Measurements from ENCODE around the gene TDRD3.

The TDRD3 gene

DNA sequence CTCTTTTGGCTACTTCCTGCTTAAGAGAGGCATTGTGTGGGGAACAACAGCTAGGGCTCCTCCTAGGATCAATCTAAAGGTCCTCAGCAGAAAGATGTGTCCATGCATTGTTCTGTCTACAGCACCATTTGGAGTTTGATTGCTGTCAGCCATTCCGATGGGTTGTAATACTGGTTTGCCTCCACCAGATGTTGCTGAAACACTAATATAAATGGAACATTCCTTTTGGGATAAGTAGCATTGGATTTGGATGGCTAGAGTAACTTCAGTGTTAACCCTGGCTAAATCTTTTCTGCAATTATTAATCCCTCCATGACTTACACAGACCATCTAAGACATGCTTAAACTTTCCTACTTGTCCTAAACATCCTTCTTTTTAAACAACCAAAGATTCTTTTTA, 104.2 kb downstream of the TDRD3 start:
- DNase-seq (ENCODE audit: low read depth), result no peak
- TF ChIP-seq, protein P1, sequence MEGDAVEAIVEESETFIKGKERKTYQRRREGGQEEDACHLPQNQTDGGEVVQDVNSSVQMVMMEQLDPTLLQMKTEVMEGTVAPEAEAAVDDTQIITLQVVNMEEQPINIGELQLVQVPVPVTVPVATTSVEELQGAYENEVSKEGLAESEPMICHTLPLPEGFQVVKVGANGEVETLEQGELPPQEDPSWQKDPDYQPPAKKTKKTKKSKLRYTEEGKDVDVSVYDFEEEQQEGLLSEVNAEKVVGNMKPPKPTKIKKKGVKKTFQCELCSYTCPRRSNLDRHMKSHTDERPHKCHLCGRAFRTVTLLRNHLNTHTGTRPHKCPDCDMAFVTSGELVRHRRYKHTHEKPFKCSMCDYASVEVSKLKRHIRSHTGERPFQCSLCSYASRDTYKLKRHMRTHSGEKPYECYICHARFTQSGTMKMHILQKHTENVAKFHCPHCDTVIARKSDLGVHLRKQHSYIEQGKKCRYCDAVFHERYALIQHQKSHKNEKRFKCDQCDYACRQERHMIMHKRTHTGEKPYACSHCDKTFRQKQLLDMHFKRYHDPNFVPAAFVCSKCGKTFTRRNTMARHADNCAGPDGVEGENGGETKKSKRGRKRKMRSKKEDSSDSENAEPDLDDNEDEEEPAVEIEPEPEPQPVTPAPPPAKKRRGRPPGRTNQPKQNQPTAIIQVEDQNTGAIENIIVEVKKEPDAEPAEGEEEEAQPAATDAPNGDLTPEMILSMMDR (IDR thresholded peaks at IDR 0.05; ENCODE audit: low read depth, low read length, missing control alignments), result no peak
- in situ Hi-C loops (cut with HindIII; ENCODE audit: low sequenced_read_pairs), result no loop called here
- H3K4me3 ChIP-seq (ENCODE audit: low read depth, low read length), result no peak overlapping the region

DNA sequence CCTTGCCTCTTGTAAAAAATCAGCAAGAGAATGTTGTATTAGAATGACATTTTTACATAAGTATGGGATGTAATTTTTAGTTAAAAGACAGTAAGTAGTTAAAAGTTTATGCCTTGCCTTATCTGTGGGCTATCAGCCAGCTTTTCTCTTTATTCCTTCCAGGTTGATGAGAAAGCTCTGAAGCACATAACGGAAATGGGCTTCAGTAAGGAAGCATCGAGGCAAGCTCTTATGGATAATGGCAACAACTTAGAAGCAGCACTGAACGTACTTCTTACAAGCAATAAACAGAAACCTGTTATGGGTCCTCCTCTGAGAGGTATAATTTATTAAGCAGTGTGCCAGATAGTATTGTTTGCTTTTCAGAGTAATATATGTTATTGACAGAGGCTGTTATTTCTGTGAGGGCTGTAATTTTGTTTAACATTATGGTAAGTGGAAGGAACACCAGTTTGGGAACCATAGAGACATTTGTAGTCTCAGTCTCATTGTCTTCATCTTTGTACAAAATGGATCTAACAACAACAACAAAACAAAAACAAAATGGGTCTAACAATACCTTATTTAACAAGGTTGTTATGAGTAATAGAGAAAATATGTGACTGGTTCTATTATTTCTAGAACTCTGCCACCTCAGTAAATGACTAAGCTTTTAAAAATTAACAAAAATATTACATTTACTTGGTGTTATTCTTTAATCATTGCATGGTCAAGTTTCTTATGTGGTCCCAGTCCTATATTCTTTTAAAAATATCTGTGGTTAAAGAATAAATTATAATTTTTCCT, 112.8 kb downstream of the TDRD3 start:
- TF ChIP-seq, protein P1 (IDR thresholded peaks at IDR 0.05; ENCODE audit: low read depth, low read length, missing control alignments), result no peak
- DNase-seq (ENCODE audit: low read depth), result no peak
- in situ Hi-C loops (cut with HindIII; ENCODE audit: low sequenced_read_pairs), result no loop called here
- H3K4me3 ChIP-seq (ENCODE audit: low read depth, low read length), result no peak overlapping the region

DNA sequence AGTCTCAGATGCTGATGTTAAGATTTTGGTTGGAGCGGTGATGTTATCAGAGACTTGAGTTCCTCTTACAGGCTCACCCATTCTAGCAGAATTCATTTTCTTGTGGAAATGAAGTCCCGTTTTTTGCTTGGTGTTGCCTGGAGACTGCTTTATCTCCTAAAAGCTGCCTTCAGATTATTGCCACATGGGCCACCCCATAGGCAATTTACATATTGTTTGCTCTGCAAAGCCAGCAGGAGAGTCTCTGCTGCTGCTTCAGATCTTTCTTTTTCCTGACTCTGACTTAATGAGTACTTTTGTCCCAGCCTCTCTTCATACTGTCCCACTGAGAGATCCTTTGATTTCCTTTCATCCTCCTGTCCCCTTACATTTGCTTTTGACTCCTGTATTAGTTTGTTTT, 114.6 kb downstream of the TDRD3 start:
- TF ChIP-seq, protein P1 (IDR thresholded peaks at IDR 0.05; ENCODE audit: low read depth, low read length, missing control alignments), result no peak
- no peak for DNase-seq (ENCODE audit: low read depth)
- in situ Hi-C loops (cut with HindIII; ENCODE audit: low sequenced_read_pairs), result no loop called here
- H3K4me3 ChIP-seq (ENCODE audit: low read depth, low read length), result no peak overlapping the region

DNA sequence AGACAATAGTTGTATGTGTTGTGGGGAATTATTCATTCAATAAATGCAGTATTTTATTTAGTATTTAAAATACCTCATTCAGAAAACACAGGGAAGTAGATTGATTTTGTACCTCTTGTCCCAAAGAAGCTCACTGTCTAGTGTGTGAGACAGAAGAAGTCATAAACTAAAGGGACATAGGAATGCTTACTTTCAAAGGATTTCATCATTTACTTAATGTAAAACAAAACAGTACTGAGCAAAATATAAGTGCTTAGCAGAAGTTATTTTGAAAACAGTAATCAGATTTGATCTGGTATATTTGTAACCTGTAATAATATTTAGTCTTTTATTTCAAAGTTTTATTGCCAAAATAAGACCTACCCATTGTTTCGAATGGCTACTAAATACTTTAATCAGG, 117.9 kb downstream of the TDRD3 start:
- in situ Hi-C loops (cut with HindIII; ENCODE audit: low sequenced_read_pairs), result no loop called here
- TF ChIP-seq, protein P1 (IDR thresholded peaks at IDR 0.05; ENCODE audit: low read depth, low read length, missing control alignments), result no peak
- no peak overlapping the region for H3K4me3 ChIP-seq (ENCODE audit: low read depth, low read length)
- DNase-seq (ENCODE audit: low read depth), result no peak

DNA sequence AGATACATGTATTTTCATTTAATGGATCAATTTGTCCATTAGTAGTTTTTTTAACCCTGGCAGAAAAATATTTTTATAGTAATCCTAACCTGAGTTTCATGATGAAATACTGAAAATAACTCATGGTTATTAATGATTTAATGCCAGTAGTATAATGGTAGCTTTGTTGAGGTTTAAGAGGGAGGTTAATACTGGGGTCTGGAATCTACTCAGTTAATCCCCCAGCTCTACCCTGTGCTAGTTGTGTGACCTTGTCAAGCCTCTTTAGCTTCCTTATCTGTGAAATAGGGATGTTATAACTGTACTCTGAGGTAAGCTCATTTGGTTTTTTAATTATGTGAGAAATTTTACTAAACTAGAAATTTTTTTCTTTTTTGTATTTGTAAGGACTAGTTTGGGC, 122.5 kb downstream of the TDRD3 start:
- DNase-seq (ENCODE audit: low read depth), result no peak
- TF ChIP-seq, protein P1 (IDR thresholded peaks at IDR 0.05; ENCODE audit: low read depth, low read length, missing control alignments), result no peak
- in situ Hi-C loops (cut with HindIII; ENCODE audit: low sequenced_read_pairs), result no loop called here
- no peak overlapping the region for H3K4me3 ChIP-seq (ENCODE audit: low read depth, low read length)

DNA sequence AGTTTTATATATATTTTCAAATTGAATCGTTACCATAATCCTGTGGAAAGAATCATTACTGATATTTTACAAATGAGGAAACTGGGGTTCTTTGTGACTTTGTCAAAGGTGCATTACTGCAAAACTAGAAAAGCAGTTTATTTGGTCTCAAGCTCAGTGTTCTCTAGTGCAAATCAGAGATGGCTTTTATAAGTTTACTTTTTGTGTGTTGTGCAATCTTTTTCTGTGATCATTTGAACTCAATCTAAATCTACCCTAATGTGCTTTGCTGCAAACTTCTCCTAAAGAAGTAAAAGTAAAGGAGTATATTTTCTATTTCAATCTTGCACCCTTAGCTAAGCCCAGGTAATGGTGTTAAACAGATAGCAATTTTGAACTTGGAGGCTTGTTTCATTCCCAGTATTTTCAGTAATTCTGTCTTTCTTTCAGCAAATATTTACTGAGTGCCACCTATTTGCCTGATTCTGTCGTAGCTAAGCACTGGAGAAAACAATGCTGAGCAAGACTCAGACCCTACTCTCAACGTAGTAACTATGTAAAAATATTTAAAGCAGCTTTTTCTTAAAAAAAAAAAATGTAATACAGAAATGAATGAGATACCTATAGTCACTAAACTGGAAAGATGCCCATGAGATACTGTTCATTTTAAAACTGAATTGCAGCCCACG, 124.0 kb downstream of the TDRD3 start:
- DNase-seq (ENCODE audit: low read depth), result no peak
- in situ Hi-C loops (cut with HindIII; ENCODE audit: low sequenced_read_pairs), result no loop called here
- TF ChIP-seq, protein P1 (IDR thresholded peaks at IDR 0.05; ENCODE audit: low read depth, low read length, missing control alignments), result no peak
- H3K4me3 ChIP-seq (ENCODE audit: low read depth, low read length), result no peak overlapping the region
